ENCODE measurements around the gene FKBP1B. TPM values are rescaled to one million over a fixed set of nuclear protein-coding genes. Genes with fewer than 3 reads are reported as not detected.
A peak's percentile ranks its signal among the peaks of the same experiment; 100 is the strongest.

FKBP1B gene
- total RNA-seq, 1 donor from 2014 or later = 38.1 TPM

DNA sequence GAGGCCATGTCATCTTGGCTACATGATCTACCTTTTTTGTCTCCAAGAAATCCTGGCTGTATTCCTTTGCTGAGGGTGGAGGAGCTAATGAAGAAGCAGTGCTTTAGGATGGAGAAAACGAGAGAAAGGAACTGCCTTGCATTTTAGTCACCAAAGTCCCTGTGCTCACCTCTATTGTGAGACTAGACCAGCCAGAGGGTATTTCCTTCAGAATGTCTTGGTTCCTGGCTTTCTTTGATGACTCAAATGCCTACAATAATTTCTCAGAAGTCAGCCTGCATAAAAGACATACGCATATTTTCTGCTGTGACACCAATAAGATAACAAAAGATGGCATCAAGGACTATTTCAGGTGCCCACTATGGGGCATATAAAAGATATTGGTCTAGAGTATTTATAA is 15.8 kb downstream of the FKBP1B start:
- Mint-ChIP-seq H3K36me3 (ENCODE audit: unreplicated experiment) (no peaks in the 10 kb centered on the region), H3K4me3 (ENCODE audit: unreplicated experiment) (no peak overlapping the region), H3K4me1 (ENCODE audit: low read depth, unreplicated experiment) (no peaks in the 10 kb centered on the region), H3K27ac (ENCODE audit: unreplicated experiment) (no peak overlapping the region), H3K27me3 (ENCODE audit: unreplicated experiment) (no peaks in the 10 kb centered on the region), H3K9me3 (ENCODE audit: unreplicated experiment) (no peaks in the 10 kb centered on the region)
- TF ChIP-seq, protein P1, sequence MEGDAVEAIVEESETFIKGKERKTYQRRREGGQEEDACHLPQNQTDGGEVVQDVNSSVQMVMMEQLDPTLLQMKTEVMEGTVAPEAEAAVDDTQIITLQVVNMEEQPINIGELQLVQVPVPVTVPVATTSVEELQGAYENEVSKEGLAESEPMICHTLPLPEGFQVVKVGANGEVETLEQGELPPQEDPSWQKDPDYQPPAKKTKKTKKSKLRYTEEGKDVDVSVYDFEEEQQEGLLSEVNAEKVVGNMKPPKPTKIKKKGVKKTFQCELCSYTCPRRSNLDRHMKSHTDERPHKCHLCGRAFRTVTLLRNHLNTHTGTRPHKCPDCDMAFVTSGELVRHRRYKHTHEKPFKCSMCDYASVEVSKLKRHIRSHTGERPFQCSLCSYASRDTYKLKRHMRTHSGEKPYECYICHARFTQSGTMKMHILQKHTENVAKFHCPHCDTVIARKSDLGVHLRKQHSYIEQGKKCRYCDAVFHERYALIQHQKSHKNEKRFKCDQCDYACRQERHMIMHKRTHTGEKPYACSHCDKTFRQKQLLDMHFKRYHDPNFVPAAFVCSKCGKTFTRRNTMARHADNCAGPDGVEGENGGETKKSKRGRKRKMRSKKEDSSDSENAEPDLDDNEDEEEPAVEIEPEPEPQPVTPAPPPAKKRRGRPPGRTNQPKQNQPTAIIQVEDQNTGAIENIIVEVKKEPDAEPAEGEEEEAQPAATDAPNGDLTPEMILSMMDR (IDR thresholded peaks at IDR 0.05; ENCODE audit: partially characterized antibody, unreplicated experiment) = no peak
- no peak for DNase-seq

- Mint-ChIP-seq H3K27me3 (ENCODE audit: unreplicated experiment) (no peaks in the 10 kb centered on the region), H3K4me3 (ENCODE audit: unreplicated experiment) (no peak overlapping the region), H3K36me3 (ENCODE audit: unreplicated experiment) (no peaks in the 10 kb centered on the region), H3K9me3 (ENCODE audit: unreplicated experiment) (peaks cover 5% of the 10 kb centered on the region), H3K27ac (ENCODE audit: unreplicated experiment) (no peak overlapping the region), H3K4me1 (ENCODE audit: low read depth, unreplicated experiment) (peaks cover 5% of the 10 kb centered on the region)
- no peak for DNase-seq
- TF ChIP-seq, protein P1 (IDR thresholded peaks at IDR 0.05; ENCODE audit: partially characterized antibody, unreplicated experiment) = no peak
Measured at GRCh38 chr2:24072259-24072658, 22.7 kb downstream of the FKBP1B start.

DNA sequence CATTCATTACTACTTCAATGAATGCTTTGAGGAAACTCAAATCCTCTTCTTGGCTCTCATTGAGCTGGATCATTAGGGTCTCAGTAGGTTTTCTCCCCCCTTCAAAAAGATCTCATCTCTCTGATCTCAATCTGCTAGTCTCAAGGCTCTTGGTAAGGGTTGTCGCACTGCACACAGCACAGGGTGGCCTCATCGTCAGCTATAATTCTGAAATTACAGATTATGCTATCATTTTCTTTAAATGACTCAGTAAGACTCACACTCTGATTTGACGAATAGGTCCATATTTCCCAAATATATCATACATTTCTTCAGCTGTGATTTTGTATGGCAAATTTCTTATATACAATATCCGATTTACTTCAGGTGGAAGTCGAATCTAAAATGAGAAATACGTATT is 24.3 kb downstream of the FKBP1B start:
- TF ChIP-seq, protein P1 (IDR thresholded peaks at IDR 0.05; ENCODE audit: partially characterized antibody, unreplicated experiment) = no peak
- DNase-seq = no peak
- peaks cover 5% of the 10 kb centered on the region for H3K4me1 Mint-ChIP-seq (ENCODE audit: low read depth, unreplicated experiment)
- no peak overlapping the region for H3K27ac Mint-ChIP-seq (ENCODE audit: unreplicated experiment)
- no peaks in the 10 kb centered on the region for H3K36me3 Mint-ChIP-seq (ENCODE audit: unreplicated experiment)
- no peak overlapping the region for H3K4me3 Mint-ChIP-seq (ENCODE audit: unreplicated experiment)
- H3K9me3 Mint-ChIP-seq (ENCODE audit: unreplicated experiment) = peaks cover 10% of the 10 kb centered on the region
- H3K27me3 Mint-ChIP-seq (ENCODE audit: unreplicated experiment) = no peaks in the 10 kb centered on the region

DNA sequence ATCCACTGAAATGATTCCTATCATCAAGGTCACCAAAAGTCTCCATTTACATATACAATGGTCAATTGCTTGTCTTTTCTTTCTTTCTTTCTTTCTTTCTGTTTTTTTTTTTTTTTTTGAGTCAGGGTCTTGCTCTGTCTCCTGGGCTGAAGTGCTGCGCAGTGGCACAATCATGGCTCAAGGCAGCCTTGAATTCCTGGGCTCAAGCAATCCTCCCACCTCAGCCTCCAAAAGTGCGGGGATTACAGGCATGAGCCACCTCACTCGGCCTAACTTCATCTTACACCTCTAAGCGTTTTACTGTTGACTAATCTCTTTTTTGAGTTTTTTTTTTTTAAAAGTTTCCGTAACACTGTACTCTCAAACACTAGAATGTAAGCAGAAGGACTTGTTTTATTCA is 25.7 kb downstream of the FKBP1B start:
- Mint-ChIP-seq H3K4me1 (ENCODE audit: low read depth, unreplicated experiment) (peaks cover 5% of the 10 kb centered on the region), H3K27ac (ENCODE audit: unreplicated experiment) (no peak overlapping the region), H3K27me3 (ENCODE audit: unreplicated experiment) (no peaks in the 10 kb centered on the region), H3K9me3 (ENCODE audit: unreplicated experiment) (peaks cover 10% of the 10 kb centered on the region), H3K4me3 (ENCODE audit: unreplicated experiment) (peak overlapping the region; percentile 98), H3K36me3 (ENCODE audit: unreplicated experiment) (no peaks in the 10 kb centered on the region)
- DNase-seq = no peak
- TF ChIP-seq, protein P1 (IDR thresholded peaks at IDR 0.05; ENCODE audit: partially characterized antibody, unreplicated experiment) = no peak

- H3K27me3 Mint-ChIP-seq (ENCODE audit: unreplicated experiment) = no peaks in the 10 kb centered on the region
- TF ChIP-seq, protein P1 (IDR thresholded peaks at IDR 0.05; ENCODE audit: partially characterized antibody, unreplicated experiment) = no peak
- peaks cover 7% of the 10 kb centered on the region for H3K4me1 Mint-ChIP-seq (ENCODE audit: low read depth, unreplicated experiment)
- H3K36me3 Mint-ChIP-seq (ENCODE audit: unreplicated experiment) = no peaks in the 10 kb centered on the region
- peaks cover 11% of the 10 kb centered on the region for H3K9me3 Mint-ChIP-seq (ENCODE audit: unreplicated experiment)
- peak within 1 kb of the TSS; percentile 90 for H3K27ac Mint-ChIP-seq (ENCODE audit: unreplicated experiment)
- DNase-seq = peak; percentile 96
- peak within 1 kb of the TSS; percentile 98 for H3K4me3 Mint-ChIP-seq (ENCODE audit: unreplicated experiment)
Measured at GRCh38 chr2:24075915-24076848, 26.6 kb downstream of the FKBP1B start, which contains the start of gene SF3B6. TSS of gene SF3B6 (minus strand) at chr2:24076326. CDS start at chr2:24076229, 97 bp downstream.
